Measurements from ENCODE around the gene GPANK1.

DNA sequence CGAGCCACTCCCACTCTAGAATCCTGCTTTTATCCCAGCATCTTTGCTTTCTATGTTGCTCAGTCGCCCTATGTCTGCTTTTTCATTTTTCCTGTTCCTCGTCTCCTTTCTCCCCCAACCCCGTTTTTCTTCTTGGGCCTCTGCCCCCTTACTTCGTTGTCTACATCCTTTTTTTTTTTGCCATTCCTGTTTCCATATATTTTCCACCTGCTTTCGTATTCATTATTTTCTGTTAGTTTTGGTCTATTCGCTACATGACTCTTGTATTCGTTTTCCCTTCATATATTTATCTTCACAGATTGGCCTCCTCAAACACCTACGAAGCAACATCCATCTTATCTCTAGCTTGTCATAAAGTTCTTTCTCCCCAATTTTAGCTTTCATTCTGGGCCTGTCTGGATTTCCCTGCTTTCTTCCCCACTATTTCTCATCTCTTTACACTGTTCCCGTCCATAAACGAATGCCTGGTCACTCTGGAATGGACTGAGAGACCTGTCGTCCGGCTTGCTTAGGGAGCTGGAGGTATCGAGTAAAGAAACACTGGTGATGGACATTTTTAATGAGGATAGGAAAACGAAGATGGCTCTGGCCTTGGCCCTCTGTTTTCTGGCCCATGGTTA is 43.4 kb downstream of the GPANK1 start:
- TF ChIP-seq, protein P1, sequence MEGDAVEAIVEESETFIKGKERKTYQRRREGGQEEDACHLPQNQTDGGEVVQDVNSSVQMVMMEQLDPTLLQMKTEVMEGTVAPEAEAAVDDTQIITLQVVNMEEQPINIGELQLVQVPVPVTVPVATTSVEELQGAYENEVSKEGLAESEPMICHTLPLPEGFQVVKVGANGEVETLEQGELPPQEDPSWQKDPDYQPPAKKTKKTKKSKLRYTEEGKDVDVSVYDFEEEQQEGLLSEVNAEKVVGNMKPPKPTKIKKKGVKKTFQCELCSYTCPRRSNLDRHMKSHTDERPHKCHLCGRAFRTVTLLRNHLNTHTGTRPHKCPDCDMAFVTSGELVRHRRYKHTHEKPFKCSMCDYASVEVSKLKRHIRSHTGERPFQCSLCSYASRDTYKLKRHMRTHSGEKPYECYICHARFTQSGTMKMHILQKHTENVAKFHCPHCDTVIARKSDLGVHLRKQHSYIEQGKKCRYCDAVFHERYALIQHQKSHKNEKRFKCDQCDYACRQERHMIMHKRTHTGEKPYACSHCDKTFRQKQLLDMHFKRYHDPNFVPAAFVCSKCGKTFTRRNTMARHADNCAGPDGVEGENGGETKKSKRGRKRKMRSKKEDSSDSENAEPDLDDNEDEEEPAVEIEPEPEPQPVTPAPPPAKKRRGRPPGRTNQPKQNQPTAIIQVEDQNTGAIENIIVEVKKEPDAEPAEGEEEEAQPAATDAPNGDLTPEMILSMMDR (conservative IDR thresholded peaks at IDR 0.05; ENCODE audit: low read length) = no peak
- no peak for TF ChIP-seq EZH2phosphoT487 (IDR thresholded peaks at IDR 0.05; ENCODE audit: borderline replicate concordance)

All from Loucy (cell line).